ENCODE measurements around the gene CCNJ.
A peak's percentile ranks its signal among the peaks of the same experiment; 100 is the strongest.

The CCNJ gene

DNA sequence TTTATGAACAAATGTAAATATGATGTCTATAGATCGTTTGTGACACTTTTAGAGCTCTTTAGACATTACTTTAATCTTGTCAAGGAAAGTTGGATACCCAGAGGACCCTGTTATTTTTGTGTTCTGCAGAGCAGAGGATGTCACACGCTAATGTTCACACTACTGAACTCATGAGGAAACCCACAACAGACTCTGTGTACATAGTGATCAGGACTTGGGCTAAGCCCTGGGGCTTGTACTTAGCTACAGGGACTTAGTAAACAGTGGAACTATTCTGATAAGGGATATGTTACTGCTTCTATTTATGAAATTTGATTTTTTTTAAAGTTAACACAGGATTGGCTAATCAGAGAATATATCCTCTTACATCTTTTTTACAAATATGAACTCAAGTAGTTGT is 50.6 kb downstream of the CCNJ start:
- no peak for TF ChIP-seq EZH2 (IDR thresholded peaks at IDR 0.05; ENCODE audit: borderline replicate concordance, low read depth, low read length, severe bottlenecking)
- TF ChIP-seq, protein P1, sequence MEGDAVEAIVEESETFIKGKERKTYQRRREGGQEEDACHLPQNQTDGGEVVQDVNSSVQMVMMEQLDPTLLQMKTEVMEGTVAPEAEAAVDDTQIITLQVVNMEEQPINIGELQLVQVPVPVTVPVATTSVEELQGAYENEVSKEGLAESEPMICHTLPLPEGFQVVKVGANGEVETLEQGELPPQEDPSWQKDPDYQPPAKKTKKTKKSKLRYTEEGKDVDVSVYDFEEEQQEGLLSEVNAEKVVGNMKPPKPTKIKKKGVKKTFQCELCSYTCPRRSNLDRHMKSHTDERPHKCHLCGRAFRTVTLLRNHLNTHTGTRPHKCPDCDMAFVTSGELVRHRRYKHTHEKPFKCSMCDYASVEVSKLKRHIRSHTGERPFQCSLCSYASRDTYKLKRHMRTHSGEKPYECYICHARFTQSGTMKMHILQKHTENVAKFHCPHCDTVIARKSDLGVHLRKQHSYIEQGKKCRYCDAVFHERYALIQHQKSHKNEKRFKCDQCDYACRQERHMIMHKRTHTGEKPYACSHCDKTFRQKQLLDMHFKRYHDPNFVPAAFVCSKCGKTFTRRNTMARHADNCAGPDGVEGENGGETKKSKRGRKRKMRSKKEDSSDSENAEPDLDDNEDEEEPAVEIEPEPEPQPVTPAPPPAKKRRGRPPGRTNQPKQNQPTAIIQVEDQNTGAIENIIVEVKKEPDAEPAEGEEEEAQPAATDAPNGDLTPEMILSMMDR (IDR thresholded peaks at IDR 0.05; ENCODE audit: borderline replicate concordance, extremely low read depth, low read length, poor library complexity, severe bottlenecking), result no peak
- H3K4me3 ChIP-seq (ENCODE audit: low read depth in 1 of 2, low read length in 2 of 2), result no peak overlapping the region
- H3K27ac ChIP-seq (ENCODE audit: low read length), result no peak overlapping the region
- H3K36me3 ChIP-seq (ENCODE audit: insufficient read depth, low read length), result no peaks in the 10 kb centered on the region
- H2AFZ ChIP-seq (ENCODE audit: low read depth, low read length), result no peak overlapping the region
- H3K9ac ChIP-seq (ENCODE audit: low read depth, low read length), result no peak overlapping the region
- no peaks in the 10 kb centered on the region; the same call in 1 of the 2 replicates for H3K79me2 ChIP-seq (ENCODE audit: insufficient read depth, low read length)
- H3K9me3 ChIP-seq (ENCODE audit: insufficient read depth, low read length, severe bottlenecking), result no peaks in the 10 kb centered on the region
- DNase-seq, result no peak
- no peak overlapping the region for H3K4me2 ChIP-seq (ENCODE audit: insufficient read depth, low read length)
- peaks cover 14% of the 10 kb centered on the region for H3K4me1 ChIP-seq (ENCODE audit: insufficient read depth, low read length)
- no peak for ATAC-seq (ENCODE audit: insufficient read depth, low read depth)
- peaks cover 6% of the 10 kb centered on the region for H3K27me3 ChIP-seq (ENCODE audit: insufficient read depth, low read length, poor library complexity)
- no peaks in the 10 kb centered on the region for H4K20me1 ChIP-seq (ENCODE audit: insufficient read depth, low read length)

DNA sequence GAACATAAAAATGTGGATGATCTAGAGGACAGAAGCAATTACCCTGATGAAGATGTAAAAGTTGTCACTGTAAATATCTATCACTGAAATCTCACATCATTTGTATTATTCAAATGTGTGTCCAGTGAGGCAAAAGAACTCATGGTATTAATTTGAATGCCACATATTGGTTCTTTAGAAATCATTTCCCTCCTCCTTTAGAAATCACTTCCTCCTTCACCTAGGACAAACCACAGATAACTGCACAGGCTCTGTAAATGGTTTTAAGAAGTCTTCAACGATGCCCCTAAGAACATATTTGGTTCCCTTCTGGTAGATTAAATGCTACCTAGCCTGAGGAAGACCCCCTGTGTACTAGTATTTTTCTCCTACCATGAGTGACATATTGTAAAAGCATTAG is 53.6 kb downstream of the CCNJ start:
- Histone ChIP-seq H3K4me3 (ENCODE audit: low read depth in 1 of 2, low read length in 2 of 2) (no peak overlapping the region), H3K36me3 (ENCODE audit: insufficient read depth, low read length) (no peaks in the 10 kb centered on the region), H3K79me2 (ENCODE audit: insufficient read depth, low read length) (no peaks in the 10 kb centered on the region), H3K27me3 (ENCODE audit: insufficient read depth, low read length, poor library complexity) (peaks cover 9% of the 10 kb centered on the region), H3K9me3 (ENCODE audit: insufficient read depth, low read length, severe bottlenecking) (no peaks in the 10 kb centered on the region), H3K9ac (ENCODE audit: low read depth, low read length) (no peak overlapping the region), H3K4me1 (ENCODE audit: insufficient read depth, low read length) (no peaks in the 10 kb centered on the region), H2AFZ (ENCODE audit: low read depth, low read length) (no peak overlapping the region), H4K20me1 (ENCODE audit: insufficient read depth, low read length) (no peaks in the 10 kb centered on the region), H3K4me2 (ENCODE audit: insufficient read depth, low read length) (no peak overlapping the region), H3K27ac (ENCODE audit: low read length) (no peak overlapping the region)
- DNase-seq (no peak), ATAC-seq (ENCODE audit: insufficient read depth, low read depth) (no peak)
- TF ChIP-seq EZH2 (IDR thresholded peaks at IDR 0.05; ENCODE audit: borderline replicate concordance, low read depth, low read length, severe bottlenecking), result no peak
- TF ChIP-seq, protein P1 (IDR thresholded peaks at IDR 0.05; ENCODE audit: borderline replicate concordance, extremely low read depth, low read length, poor library complexity, severe bottlenecking), result no peak

DNA sequence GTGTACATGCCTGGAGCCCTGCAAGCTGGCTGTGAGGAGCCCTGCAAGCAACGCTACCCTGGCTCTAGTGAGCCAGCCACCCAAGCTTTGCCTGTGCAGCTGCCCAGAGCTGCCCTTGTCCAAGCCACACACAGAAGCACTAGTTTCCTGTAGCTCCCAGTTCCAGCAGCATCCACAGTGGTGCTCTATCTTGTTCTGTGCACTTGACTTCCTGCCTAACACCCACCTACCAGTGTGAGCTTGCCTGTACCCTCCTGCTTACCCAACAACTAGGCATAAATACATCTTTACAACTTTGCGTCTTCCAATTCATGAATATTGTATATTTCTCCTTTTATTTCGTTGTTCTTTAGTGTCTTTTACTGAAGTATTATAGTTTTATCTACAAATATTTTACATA is 54.5 kb downstream of the CCNJ start:
- ATAC-seq (ENCODE audit: insufficient read depth, low read depth), result peak; percentile 63; the same call in 2 of the 3 replicates
- DNase-seq, result no peak
- peaks cover 9% of the 10 kb centered on the region for H3K27me3 ChIP-seq (ENCODE audit: insufficient read depth, low read length, poor library complexity)
- no peaks in the 10 kb centered on the region for H3K4me1 ChIP-seq (ENCODE audit: insufficient read depth, low read length)
- H3K9me3 ChIP-seq (ENCODE audit: insufficient read depth, low read length, severe bottlenecking), result no peaks in the 10 kb centered on the region
- H3K79me2 ChIP-seq (ENCODE audit: insufficient read depth, low read length), result no peaks in the 10 kb centered on the region
- no peak overlapping the region for H2AFZ ChIP-seq (ENCODE audit: low read depth, low read length)
- TF ChIP-seq EZH2 (IDR thresholded peaks at IDR 0.05; ENCODE audit: borderline replicate concordance, low read depth, low read length, severe bottlenecking), result no peak
- TF ChIP-seq, protein P1 (IDR thresholded peaks at IDR 0.05; ENCODE audit: borderline replicate concordance, extremely low read depth, low read length, poor library complexity, severe bottlenecking), result no peak
- H4K20me1 ChIP-seq (ENCODE audit: insufficient read depth, low read length), result no peaks in the 10 kb centered on the region
- H3K4me2 ChIP-seq (ENCODE audit: insufficient read depth, low read length), result no peak overlapping the region
- no peak overlapping the region for H3K4me3 ChIP-seq (ENCODE audit: low read depth in 1 of 2, low read length in 2 of 2)
- H3K9ac ChIP-seq (ENCODE audit: low read depth, low read length), result no peak overlapping the region
- no peak overlapping the region for H3K27ac ChIP-seq (ENCODE audit: low read length)
- H3K36me3 ChIP-seq (ENCODE audit: insufficient read depth, low read length), result no peaks in the 10 kb centered on the region

DNA sequence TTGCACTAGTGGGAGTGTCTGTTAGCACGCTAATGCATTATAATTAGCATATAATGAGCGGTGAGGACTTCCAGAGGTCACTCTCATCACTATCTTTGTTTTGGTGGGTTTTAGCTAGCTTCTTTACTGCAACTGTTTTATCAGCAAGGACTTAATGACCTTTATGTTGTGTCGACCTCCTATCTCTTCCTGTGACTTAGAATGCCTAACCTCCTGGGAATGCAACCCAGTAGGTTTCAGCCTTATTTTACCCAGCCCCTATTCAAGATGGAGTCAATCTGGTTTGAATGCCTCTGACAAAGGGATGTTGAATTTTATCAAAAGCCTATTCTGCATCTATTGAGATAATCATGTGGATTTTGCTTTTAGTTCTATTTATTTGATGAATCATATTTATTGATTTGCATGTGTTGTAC is 64.2 kb downstream of the CCNJ start:
- TF ChIP-seq, protein P1 (IDR thresholded peaks at IDR 0.05; ENCODE audit: borderline replicate concordance, extremely low read depth, low read length, poor library complexity, severe bottlenecking), result no peak
- no peak for TF ChIP-seq EZH2 (IDR thresholded peaks at IDR 0.05; ENCODE audit: borderline replicate concordance, low read depth, low read length, severe bottlenecking)

More for the DNA sequence above, 64.2 kb downstream of the CCNJ start:
- ATAC-seq (ENCODE audit: insufficient read depth, low read depth) (no peak), DNase-seq (no peak)
- no peaks in the 10 kb centered on the region for H4K20me1 ChIP-seq (ENCODE audit: insufficient read depth, low read length)
- no peak overlapping the region for H3K27ac ChIP-seq (ENCODE audit: low read length)
- no peak overlapping the region for H3K9ac ChIP-seq (ENCODE audit: low read depth, low read length)
- H2AFZ ChIP-seq (ENCODE audit: low read depth, low read length), result no peak overlapping the region
- no peak overlapping the region for H3K4me3 ChIP-seq (ENCODE audit: low read depth in 1 of 2, low read length in 2 of 2)
- no peaks in the 10 kb centered on the region for H3K9me3 ChIP-seq (ENCODE audit: insufficient read depth, low read length, severe bottlenecking)
- no peak overlapping the region for H3K4me2 ChIP-seq (ENCODE audit: insufficient read depth, low read length)
- H3K36me3 ChIP-seq (ENCODE audit: insufficient read depth, low read length), result no peaks in the 10 kb centered on the region
- peaks cover 9% of the 10 kb centered on the region for H3K27me3 ChIP-seq (ENCODE audit: insufficient read depth, low read length, poor library complexity)
- H3K4me1 ChIP-seq (ENCODE audit: insufficient read depth, low read length), result no peaks in the 10 kb centered on the region
- no peaks in the 10 kb centered on the region for H3K79me2 ChIP-seq (ENCODE audit: insufficient read depth, low read length)

Data from DND-41 (cell line).